WTC11 (cell line): ENCODE measurements around the gene C1orf198. TPM values are rescaled to one million over a fixed set of nuclear protein-coding genes. Genes with fewer than 3 reads are reported as not detected.

ENCODE experiments used
- ATAC-seq: fragments of 200-7000 bp; cut with Tn5 transposase; 2 replicates; pipeline ENCODE4 v1.10.0; 2021; ENCODE audit warnings: mild to moderate bottlenecking, moderate library complexity
- CTCF ChIA-PET: fragments of 300-600 bp; sonication (Branson Sonifier 250); formaldehyde crosslinking; loops from one replicate; lab custom pipeline; 2021; ENCODE audit warnings: antibody characterized with exemption; lab: Charles Lee
- POLR2A ChIA-PET: fragments of 350-600 bp; sonication (Branson Sonifier 250); formaldehyde crosslinking; loops from one replicate; lab custom pipeline; 2021; ENCODE audit warnings: antibody characterized with exemption; lab: Charles Lee
- DNase-seq: peaks from one replicate; pipeline ENCODE4 v3.0.0; 2021; ENCODE audit warnings: low spot score
- H3K27ac Mint-ChIP-seq: 2 replicates; pipeline ENCODE4 v1.8.0; 2021; ENCODE audit warnings: mixed read lengths
- H3K27me3 Mint-ChIP-seq: 2 replicates; pipeline ENCODE4 v1.8.0; 2021; ENCODE audit warnings: low read depth, mild to moderate bottlenecking, moderate library complexity, mixed read lengths
- H3K36me3 Mint-ChIP-seq: 2 replicates; pipeline ENCODE4 v1.8.0; 2021; ENCODE audit warnings: mixed read lengths
- H3K4me1 Mint-ChIP-seq: 2 replicates; pipeline ENCODE4 v1.8.0; 2022; ENCODE audit warnings: mixed read lengths
- H3K4me3 Mint-ChIP-seq: 2 replicates; pipeline ENCODE4 v1.8.0; 2021; ENCODE audit warnings: mild to moderate bottlenecking, moderate library complexity, mixed read lengths
- H3K9me3 Mint-ChIP-seq: 2 replicates; pipeline ENCODE4 v1.8.0; 2021; ENCODE audit warnings: mixed read lengths
- ARID4B ChIP-seq: sonication (generic); formaldehyde crosslinking; IDR thresholded peaks from 2 replicates; pipeline ENCODE4 v1.8.0; 2023; ENCODE audit warnings: missing genetic modification reagents, mild to moderate bottlenecking, borderline replicate concordance
- CBFB ChIP-seq: sonication (generic); formaldehyde crosslinking; IDR thresholded peaks from 2 replicates; pipeline ENCODE4 v1.8.1; 2022; ENCODE audit warnings: mild to moderate bottlenecking, low read depth, missing genetic modification reagents
- E2F1 ChIP-seq: sonication (generic); formaldehyde crosslinking; IDR thresholded peaks from 2 replicates; pipeline ENCODE4 v1.8.0; 2022; ENCODE audit warnings: mild to moderate bottlenecking, missing genetic modification reagents
- ERG ChIP-seq: fragments of 250-450 bp; sonication (Bioruptor Pico); IDR thresholded peaks from 2 replicates; pipeline ENCODE4 v1.8.0; 2021; ENCODE audit warnings: mild to moderate bottlenecking
- ESRRA ChIP-seq: sonication (generic); formaldehyde crosslinking; IDR thresholded peaks from 2 replicates; pipeline ENCODE4 v1.8.1; 2022; ENCODE audit warnings: mild to moderate bottlenecking, missing genetic modification reagents, borderline replicate concordance
- ETV6 ChIP-seq: sonication (generic); formaldehyde crosslinking; IDR thresholded peaks from 2 replicates; pipeline ENCODE4 v1.8.1; 2022; ENCODE audit warnings: mild to moderate bottlenecking, missing genetic modification reagents
- FOXJ3 ChIP-seq: sonication (generic); formaldehyde crosslinking; IDR thresholded peaks from 2 replicates; pipeline ENCODE4 v1.9.0; 2021; ENCODE audit warnings: missing genetic modification reagents, mild to moderate bottlenecking, borderline replicate concordance
- GRHL2 ChIP-seq: fragments of 250-450 bp; sonication (Bioruptor Pico); IDR thresholded peaks from 2 replicates; pipeline ENCODE4 v1.8.0; 2022; ENCODE audit warnings: mild to moderate bottlenecking, moderate library complexity; ENCODE audit not compliant: insufficient replicate concordance, severe bottlenecking
- HMGA2 ChIP-seq: fragments of 250-450 bp; sonication (Bioruptor Pico); IDR thresholded peaks from 2 replicates; pipeline ENCODE4 v1.4.0; 2021; ENCODE audit warnings: mild to moderate bottlenecking, moderate library complexity
- IRF1 ChIP-seq: sonication (generic); formaldehyde crosslinking; IDR thresholded peaks from 2 replicates; pipeline ENCODE4 v1.8.0; 2023; ENCODE audit warnings: missing genetic modification reagents
- PREB ChIP-seq: sonication (generic); formaldehyde crosslinking; IDR thresholded peaks from 2 replicates; pipeline ENCODE4 v1.8.1; 2022; ENCODE audit warnings: mild to moderate bottlenecking, missing genetic modification reagents, moderate library complexity, borderline replicate concordance
- PRRX2 ChIP-seq: fragments of 250-450 bp; sonication (Bioruptor Pico); IDR thresholded peaks from 2 replicates; pipeline ENCODE4 v1.8.0; 2021; ENCODE audit warnings: mild to moderate bottlenecking
- TEAD4 ChIP-seq: sonication (generic); formaldehyde crosslinking; IDR thresholded peaks from 2 replicates; pipeline ENCODE4 v1.8.0; 2022; ENCODE audit warnings: mild to moderate bottlenecking, missing genetic modification reagents
- USF2 ChIP-seq: sonication (generic); formaldehyde crosslinking; IDR thresholded peaks from 2 replicates; pipeline ENCODE4 v1.8.1; 2023; ENCODE audit warnings: mild to moderate bottlenecking, missing genetic modification reagents, moderate library complexity
- ZBTB21 ChIP-seq: sonication (generic); formaldehyde crosslinking; IDR thresholded peaks from 2 replicates; pipeline ENCODE4 v1.8.1; 2023; ENCODE audit warnings: mild to moderate bottlenecking, missing genetic modification reagents, borderline replicate concordance
- ZBTB43 ChIP-seq: sonication (generic); formaldehyde crosslinking; IDR thresholded peaks from 2 replicates; pipeline ENCODE4 v1.8.1; 2023; ENCODE audit warnings: mild to moderate bottlenecking, missing genetic modification reagents
- ZNF121 ChIP-seq: sonication (generic); formaldehyde crosslinking; IDR thresholded peaks from 2 replicates; pipeline ENCODE4 v1.8.0; 2023; ENCODE audit warnings: missing genetic modification reagents
- ZNF232 ChIP-seq: sonication (generic); formaldehyde crosslinking; IDR thresholded peaks from 2 replicates; pipeline ENCODE4 v1.8.0; 2022; ENCODE audit warnings: mild to moderate bottlenecking, missing genetic modification reagents
- total RNA-seq: library from RNA; stranded (reverse); gene quantifications from 3 replicates; pipeline ENCODE4 v1.2.3, GENCODE V29; 2021

C1orf198 gene
- total RNA-seq, 1 experiment from 2014 or later = 26.9 TPM

- TF ChIP-seq E2F1 (CRISPR knock-in tag) = no peak
These were observed 15.6 kb upstream of the C1orf198 start (continued) for GRCh38 chr1:230883967-230884366.

- DNase-seq (no peak), ATAC-seq (no peak)
- H3K36me3 Mint-ChIP-seq = peaks cover 3% of the 10 kb centered on the region; the same call in 1 of the 2 replicates
- H3K27me3 Mint-ChIP-seq = peaks cover 15% of the 10 kb centered on the region
- no peaks in the 10 kb centered on the region; the same call in 1 of the 2 replicates for H3K9me3 Mint-ChIP-seq
- H3K27ac Mint-ChIP-seq = no peak overlapping the region
- ChIA-PET CTCF (no interaction called here), POLR2A (interaction anchor here (1.0 kb wide), 1 partner anchor 12 kb away, joined by 4 read pairs; no protein-coding TSS in a partner anchor)
- H3K4me3 Mint-ChIP-seq = no peak overlapping the region
- peaks cover 15% of the 10 kb centered on the region for H3K4me1 Mint-ChIP-seq
- no peak for TF ChIP-seq FOXJ3 (CRISPR knock-in tag)
- TF ChIP-seq ZBTB21 (CRISPR knock-in tag) = no peak
- TF ChIP-seq PREB (CRISPR knock-in tag) = no peak
- no peak for TF ChIP-seq IRF1 (CRISPR knock-in tag)
- no peak for TF ChIP-seq ZBTB43 (CRISPR knock-in tag)
- TF ChIP-seq ETV6 (CRISPR knock-in tag) = no peak
- TF ChIP-seq ARID4B (CRISPR knock-in tag) = no peak
- no peak for TF ChIP-seq CBFB (CRISPR knock-in tag)
- no peak for TF ChIP-seq ESRRA
- TF ChIP-seq PRRX2 (CRISPR knock-in tag) = no peak
- TF ChIP-seq ZNF232 (CRISPR knock-in tag) = no peak
- no peak for TF ChIP-seq HMGA2 (CRISPR knock-in tag)
- TF ChIP-seq TEAD4 (CRISPR knock-in tag) = no peak
- no peak for TF ChIP-seq ERG
- TF ChIP-seq GRHL2 (CRISPR knock-in tag) = no peak
- no peak for TF ChIP-seq USF2 (CRISPR knock-in tag)
- no peak for TF ChIP-seq ZNF121
These were observed 11.5 kb upstream of the C1orf198 start for GRCh38 chr1:230879778-230880177.
